ENCODE measurements around the gene ITLN2.

DNA sequence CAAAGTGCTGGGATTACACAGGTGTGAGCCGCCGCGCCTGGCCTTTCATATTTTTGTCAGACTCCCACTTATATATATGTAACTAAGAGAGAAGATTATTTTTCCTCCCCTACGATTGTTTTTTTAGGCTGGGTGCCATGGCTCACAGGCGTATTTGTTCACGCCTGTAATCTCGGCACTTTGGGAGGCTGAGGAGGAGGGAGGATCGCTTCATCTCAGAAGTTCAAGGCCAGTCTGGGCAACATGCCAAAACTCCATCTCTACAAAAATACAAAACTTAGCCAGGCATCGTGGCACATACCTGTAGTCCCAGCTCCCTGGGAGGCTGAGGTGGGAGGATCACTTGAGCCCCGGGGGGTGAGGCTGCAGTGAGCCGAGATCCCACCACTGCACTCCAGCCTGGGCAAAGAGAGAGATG lies 23.9 kb upstream of the ITLN2 start:
- TF ChIP-seq, protein P1, sequence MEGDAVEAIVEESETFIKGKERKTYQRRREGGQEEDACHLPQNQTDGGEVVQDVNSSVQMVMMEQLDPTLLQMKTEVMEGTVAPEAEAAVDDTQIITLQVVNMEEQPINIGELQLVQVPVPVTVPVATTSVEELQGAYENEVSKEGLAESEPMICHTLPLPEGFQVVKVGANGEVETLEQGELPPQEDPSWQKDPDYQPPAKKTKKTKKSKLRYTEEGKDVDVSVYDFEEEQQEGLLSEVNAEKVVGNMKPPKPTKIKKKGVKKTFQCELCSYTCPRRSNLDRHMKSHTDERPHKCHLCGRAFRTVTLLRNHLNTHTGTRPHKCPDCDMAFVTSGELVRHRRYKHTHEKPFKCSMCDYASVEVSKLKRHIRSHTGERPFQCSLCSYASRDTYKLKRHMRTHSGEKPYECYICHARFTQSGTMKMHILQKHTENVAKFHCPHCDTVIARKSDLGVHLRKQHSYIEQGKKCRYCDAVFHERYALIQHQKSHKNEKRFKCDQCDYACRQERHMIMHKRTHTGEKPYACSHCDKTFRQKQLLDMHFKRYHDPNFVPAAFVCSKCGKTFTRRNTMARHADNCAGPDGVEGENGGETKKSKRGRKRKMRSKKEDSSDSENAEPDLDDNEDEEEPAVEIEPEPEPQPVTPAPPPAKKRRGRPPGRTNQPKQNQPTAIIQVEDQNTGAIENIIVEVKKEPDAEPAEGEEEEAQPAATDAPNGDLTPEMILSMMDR (IDR thresholded peaks at IDR 0.05): no peak
- no peak for TF ChIP-seq POLR2A (IDR thresholded peaks at IDR 0.05)
